K562 (cell line): Measurements from ENCODE around the gene ELOB. TPM values are rescaled to one million over a fixed set of nuclear protein-coding genes. Genes with fewer than 3 reads are reported as not detected.

Source experiments
- E2F5 ChIP-seq: sonication (generic); formaldehyde crosslinking; IDR thresholded peaks from 2 replicates; pipeline ENCODE4 v1.8.0; 2022; ENCODE audit warnings: mild to moderate bottlenecking, missing genetic modification reagents
- ETS1 ChIP-seq: conservative IDR thresholded peaks from 2 replicates; pipeline ENCODE4 v1.6.1; 2011; ENCODE audit warnings: low read depth, mild to moderate bottlenecking, low read length; ENCODE audit not compliant: control insufficient read depth
- FIP1L1 ChIP-seq: fragments of 200-400 bp; formaldehyde crosslinking; IDR thresholded peaks from 2 replicates; pipeline ENCODE4 v1.6.1; 2018; ENCODE audit warnings: mild to moderate bottlenecking, low read depth, low read length; ENCODE audit not compliant: poor library complexity, severe bottlenecking
- MTA3 ChIP-seq: fragments of 450-650 bp; formaldehyde crosslinking; IDR thresholded peaks from 2 replicates; pipeline ENCODE4 v1.6.1; 2017; ENCODE audit warnings: mild to moderate bottlenecking, borderline replicate concordance
- RB1 ChIP-seq: fragments of 450-650 bp; IDR thresholded peaks from 2 replicates; pipeline ENCODE4 v1.6.1; 2017; ENCODE audit warnings: low read depth, mild to moderate bottlenecking
- SMAD4 ChIP-seq: fragments of 250-450 bp; sonication (Bioruptor Pico); conservative IDR thresholded peaks from 2 replicates; pipeline ENCODE4 v1.8.0; 2021; ENCODE audit warnings: inconsistent platforms, mild to moderate bottlenecking, moderate library complexity
- ZBTB12 ChIP-seq: fragments of 250-450 bp; sonication (Bioruptor Pico); IDR thresholded peaks from 2 replicates; pipeline ENCODE4 v1.4.0; 2020
- ZNF449 ChIP-seq: fragments of 250-450 bp; sonication (Bioruptor Pico); IDR thresholded peaks from 2 replicates; pipeline ENCODE4 v1.8.0; 2022; ENCODE audit warnings: moderate library complexity, mild to moderate bottlenecking, inconsistent platforms
- ZNF644 ChIP-seq: fragments of 200-800 bp; sonication (Bioruptor generic); IDR thresholded peaks from 2 replicates; pipeline ENCODE4 v1.6.1; 2016; ENCODE audit warnings: low read depth, missing genetic modification characterization, missing compliant biosample characterization
- ZNF707 ChIP-seq: fragments of 250-450 bp; sonication (Bioruptor Pico); conservative IDR thresholded peaks from 2 replicates; pipeline ENCODE4 v1.8.0; 2022; ENCODE audit warnings: inconsistent platforms, mild to moderate bottlenecking, moderate library complexity
- polyA plus RNA-seq, 8 experiments: library from polyadenylated mRNA; depleted of rRNA in 4 of 8; stranded (reverse) in 5 of 8; unstranded in 3 of 8; fragments of >200 nt; fragmentation: Nextera tagmentation in 2 of 8; fragmentation: Illumina TruSeq in 1 of 8; extraction: Ambion mirVana in 2 of 8; extraction: Trizol in 1 of 8; gene quantifications; 2 replicates each; pipeline versions ENCODE4 v1.2.1 to v1.2.3, GENCODE V29; 2011 to 2014; ENCODE audit warnings: inconsistent platforms in 1 of 8, missing spikeins in 1 of 8
- total RNA-seq, 7 experiments: library from RNA; depleted of rRNA in 6 of 7; stranded (reverse); fragments of >200 nt in 6 of 7; fragmentation: Illumina TruSeq in 2 of 7; extraction: Trizol in 2 of 7; gene quantifications; 2 replicates each; pipeline versions ENCODE4 v1.2.1 to v1.2.3, GENCODE V29; 2011 to 2021; ENCODE audit warnings: low replicate concordance in 1 of 7
- TF ChIP-seq, protein P1 (sequence below): sonication (generic); formaldehyde crosslinking; IDR thresholded peaks from 2 replicates; pipeline ENCODE4 v1.9.0; 2022; ENCODE audit warnings: mild to moderate bottlenecking, missing genetic modification reagents
- TF ChIP-seq, protein P2 (sequence below): fragments of 250-450 bp; sonication (Bioruptor Pico); IDR thresholded peaks from 2 replicates; pipeline ENCODE4 v1.8.0; 2021; ENCODE audit warnings: borderline replicate concordance, mild to moderate bottlenecking, moderate library complexity; ENCODE audit not compliant: poor library complexity, severe bottlenecking
- TF ChIP-seq, protein P3 (sequence below): fragments of 200-800 bp; sonication (Bioruptor generic); IDR thresholded peaks from 2 replicates; pipeline ENCODE4 v1.6.1; 2017; ENCODE audit warnings: missing genetic modification characterization, missing compliant biosample characterization

ELOB gene
- total and polyA plus RNA-seq, 9 of the 15 experiments (the other 6 are each of a cell fraction or from before 2014, with no cell fraction given), result 63.2 to 791 (median 237) TPM

DNA sequence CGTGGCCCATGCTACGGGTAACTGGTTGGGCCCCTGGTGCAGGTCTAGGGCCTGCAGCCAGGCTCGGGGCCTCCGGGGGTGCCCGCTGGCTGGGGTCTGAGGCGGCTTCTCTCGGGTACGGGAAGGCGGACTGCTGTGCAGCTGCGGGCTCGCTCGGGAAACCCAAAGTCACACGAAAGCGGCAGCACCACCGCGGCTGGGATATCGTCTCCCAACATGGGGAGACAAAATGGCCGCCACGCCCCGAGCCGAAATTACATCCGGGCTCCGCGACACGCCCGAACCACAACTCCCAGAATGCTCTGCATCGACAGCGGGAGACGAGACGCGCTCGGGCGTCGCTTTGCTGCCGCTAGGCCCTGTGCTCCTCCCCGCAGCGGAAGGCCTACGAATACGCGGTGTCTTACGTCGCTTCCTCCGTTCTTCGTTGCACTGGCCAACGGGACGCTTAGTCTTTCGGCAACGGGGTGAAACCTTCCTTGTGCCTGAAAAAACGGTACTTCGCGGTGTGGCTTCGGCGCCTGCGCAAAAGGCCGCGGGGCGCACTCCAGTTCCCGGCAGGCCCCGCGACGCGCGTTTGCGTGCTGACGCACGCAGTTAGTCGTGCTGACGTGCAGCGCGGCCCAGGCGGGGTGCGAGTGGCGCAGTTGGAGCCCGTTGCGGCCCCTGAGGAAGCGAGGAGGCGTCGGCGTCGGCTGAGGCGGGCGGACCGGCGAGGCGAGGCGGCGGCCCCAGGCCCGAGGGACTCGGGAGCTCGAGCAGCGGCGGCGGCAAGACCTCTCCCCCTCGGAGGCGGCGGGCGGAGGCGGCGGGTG is 24.8 kb downstream of the ELOB start, which contains the start of gene SRRM2 (continued):
- TF ChIP-seq, protein P1, sequence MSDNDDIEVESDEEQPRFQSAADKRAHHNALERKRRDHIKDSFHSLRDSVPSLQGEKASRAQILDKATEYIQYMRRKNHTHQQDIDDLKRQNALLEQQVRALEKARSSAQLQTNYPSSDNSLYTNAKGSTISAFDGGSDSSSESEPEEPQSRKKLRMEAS (CRISPR knock-in tag), result peak; percentile 70
- TF ChIP-seq ETS1, result peak; percentile 75; the same call in 1 of the 2 replicates
- peak; percentile 80 for TF ChIP-seq ZBTB12 (CRISPR knock-in tag)
- TF ChIP-seq FIP1L1, result peak; percentile 69
- TF ChIP-seq, protein P2, sequence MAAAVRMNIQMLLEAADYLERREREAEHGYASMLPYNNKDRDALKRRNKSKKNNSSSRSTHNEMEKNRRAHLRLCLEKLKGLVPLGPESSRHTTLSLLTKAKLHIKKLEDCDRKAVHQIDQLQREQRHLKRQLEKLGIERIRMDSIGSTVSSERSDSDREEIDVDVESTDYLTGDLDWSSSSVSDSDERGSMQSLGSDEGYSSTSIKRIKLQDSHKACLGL (CRISPR knock-in tag), result no peak
- 0 out of 2 replicates have a peak, but pooled peaks have one; percentile 47 for TF ChIP-seq E2F5 (CRISPR knock-in tag)
- TF ChIP-seq RB1, result peak; percentile 78
- no peak for TF ChIP-seq ZNF707 (CRISPR knock-in tag)
- TF ChIP-seq MTA3, result peak; percentile 51
- TF ChIP-seq, protein P3, sequence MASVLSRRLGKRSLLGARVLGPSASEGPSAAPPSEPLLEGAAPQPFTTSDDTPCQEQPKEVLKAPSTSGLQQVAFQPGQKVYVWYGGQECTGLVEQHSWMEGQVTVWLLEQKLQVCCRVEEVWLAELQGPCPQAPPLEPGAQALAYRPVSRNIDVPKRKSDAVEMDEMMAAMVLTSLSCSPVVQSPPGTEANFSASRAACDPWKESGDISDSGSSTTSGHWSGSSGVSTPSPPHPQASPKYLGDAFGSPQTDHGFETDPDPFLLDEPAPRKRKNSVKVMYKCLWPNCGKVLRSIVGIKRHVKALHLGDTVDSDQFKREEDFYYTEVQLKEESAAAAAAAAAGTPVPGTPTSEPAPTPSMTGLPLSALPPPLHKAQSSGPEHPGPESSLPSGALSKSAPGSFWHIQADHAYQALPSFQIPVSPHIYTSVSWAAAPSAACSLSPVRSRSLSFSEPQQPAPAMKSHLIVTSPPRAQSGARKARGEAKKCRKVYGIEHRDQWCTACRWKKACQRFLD (CRISPR knock-in tag), result peak; percentile 96
- TF ChIP-seq SMAD4 (CRISPR knock-in tag), result peak; percentile 82
- TF ChIP-seq ZNF644 (tag), result peak; percentile 58; the same call in 1 of the 2 replicates
- TF ChIP-seq ZNF449 (CRISPR knock-in tag), result peak; percentile 73
